ENCODE measurements around the gene CMTM6. TPM values are rescaled to one million over a fixed set of nuclear protein-coding genes. Genes with fewer than 3 reads are reported as not detected.
"Not testable (repeated sequence)": the region's sequence is repeated elsewhere in the genome, so short reads cannot be mapped to it uniquely, and the experiment has no call there.

The CMTM6 gene
- total RNA-seq, 1 experiment from 2014 or later, result 27.2 TPM

DNA sequence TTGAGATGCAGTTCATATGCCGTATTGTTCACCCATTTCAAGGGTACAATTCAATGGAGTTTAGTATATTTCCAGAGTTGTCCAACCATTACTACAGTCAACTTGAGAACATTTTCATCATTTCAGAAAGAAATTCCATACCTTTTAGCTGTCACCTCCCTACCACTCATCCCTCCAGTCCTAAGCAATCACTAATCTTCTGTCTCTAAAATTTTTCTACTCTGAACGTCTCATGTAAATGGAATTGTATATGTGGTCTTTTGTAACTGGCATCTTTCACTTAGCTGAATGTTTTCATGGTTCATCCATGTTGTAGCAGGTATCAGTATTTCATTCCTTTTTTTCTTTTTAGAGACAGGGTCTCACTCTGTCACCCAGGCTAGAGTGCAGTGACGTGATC lies 59.9 kb downstream of the CMTM6 start:
- Mint-ChIP-seq H3K9me3 (ENCODE audit: unreplicated experiment) (peaks cover 10% of the 10 kb centered on the region), H3K4me1 (ENCODE audit: insufficient read depth, unreplicated experiment) (peaks cover 5% of the 10 kb centered on the region), H3K4me3 (ENCODE audit: unreplicated experiment) (no peak overlapping the region), H3K36me3 (ENCODE audit: insufficient read depth, unreplicated experiment) (peaks cover 15% of the 10 kb centered on the region), H3K27ac (ENCODE audit: low read depth, unreplicated experiment) (no peak overlapping the region), H3K27me3 (ENCODE audit: insufficient read depth, unreplicated experiment) (no peaks in the 10 kb centered on the region)
- no peak for DNase-seq (ENCODE audit: unreplicated experiment)
- intact Hi-C loops (cut with micrococcal nuclease), result no loop called here
- ChIA-PET CTCF (interaction anchor here (0.7 to 1.5 kb wide), 2 partner anchors 11 to 68 kb away, joined by 3 to 6 read pairs; no protein-coding TSS in a partner anchor), POLR2A (interaction anchor here (0.6 kb wide), 2 partner anchors 85 to 96 kb away, joined by 3 read pairs; no protein-coding TSS in a partner anchor)
- BruUV-seq (replicated peaks), result no TSS peak
- TF ChIP-seq, protein P1, sequence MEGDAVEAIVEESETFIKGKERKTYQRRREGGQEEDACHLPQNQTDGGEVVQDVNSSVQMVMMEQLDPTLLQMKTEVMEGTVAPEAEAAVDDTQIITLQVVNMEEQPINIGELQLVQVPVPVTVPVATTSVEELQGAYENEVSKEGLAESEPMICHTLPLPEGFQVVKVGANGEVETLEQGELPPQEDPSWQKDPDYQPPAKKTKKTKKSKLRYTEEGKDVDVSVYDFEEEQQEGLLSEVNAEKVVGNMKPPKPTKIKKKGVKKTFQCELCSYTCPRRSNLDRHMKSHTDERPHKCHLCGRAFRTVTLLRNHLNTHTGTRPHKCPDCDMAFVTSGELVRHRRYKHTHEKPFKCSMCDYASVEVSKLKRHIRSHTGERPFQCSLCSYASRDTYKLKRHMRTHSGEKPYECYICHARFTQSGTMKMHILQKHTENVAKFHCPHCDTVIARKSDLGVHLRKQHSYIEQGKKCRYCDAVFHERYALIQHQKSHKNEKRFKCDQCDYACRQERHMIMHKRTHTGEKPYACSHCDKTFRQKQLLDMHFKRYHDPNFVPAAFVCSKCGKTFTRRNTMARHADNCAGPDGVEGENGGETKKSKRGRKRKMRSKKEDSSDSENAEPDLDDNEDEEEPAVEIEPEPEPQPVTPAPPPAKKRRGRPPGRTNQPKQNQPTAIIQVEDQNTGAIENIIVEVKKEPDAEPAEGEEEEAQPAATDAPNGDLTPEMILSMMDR (IDR thresholded peaks at IDR 0.05; ENCODE audit: unreplicated experiment), result no peak

- no peaks in the 10 kb centered on the region for H3K27me3 Mint-ChIP-seq (ENCODE audit: insufficient read depth, unreplicated experiment)
- peak; percentile 52 for DNase-seq (ENCODE audit: unreplicated experiment)
- no peak overlapping the region for H3K4me3 Mint-ChIP-seq (ENCODE audit: unreplicated experiment)
- peaks cover 5% of the 10 kb centered on the region for H3K4me1 Mint-ChIP-seq (ENCODE audit: insufficient read depth, unreplicated experiment)
- CTCF ChIA-PET, result interaction anchor here (0.6 to 2.0 kb wide), 5 partner anchors 13 to 132 kb away, joined by 3 to 9 read pairs (median 8); no protein-coding TSS in a partner anchor
- H3K9me3 Mint-ChIP-seq (ENCODE audit: unreplicated experiment), result no peaks in the 10 kb centered on the region
- H3K36me3 Mint-ChIP-seq (ENCODE audit: insufficient read depth, unreplicated experiment), result no peaks in the 10 kb centered on the region
- POLR2A ChIA-PET, result interaction anchor here (0.6 to 1.6 kb wide), 6 partner anchors 14 to 909 kb away, joined by 3 to 5 read pairs (median 3); partner anchors contain the start of gene CMTM7
- H3K27ac Mint-ChIP-seq (ENCODE audit: low read depth, unreplicated experiment), result peak overlapping the region; percentile 46
- intact Hi-C loops (cut with micrococcal nuclease), result no loop called here
- BruUV-seq (replicated peaks), result no TSS peak
- TF ChIP-seq, protein P1 (IDR thresholded peaks at IDR 0.05; ENCODE audit: unreplicated experiment), result no peak
These were observed 61.9 kb downstream of the CMTM6 start for GRCh38 chr3:32440611-32441350.

DNA sequence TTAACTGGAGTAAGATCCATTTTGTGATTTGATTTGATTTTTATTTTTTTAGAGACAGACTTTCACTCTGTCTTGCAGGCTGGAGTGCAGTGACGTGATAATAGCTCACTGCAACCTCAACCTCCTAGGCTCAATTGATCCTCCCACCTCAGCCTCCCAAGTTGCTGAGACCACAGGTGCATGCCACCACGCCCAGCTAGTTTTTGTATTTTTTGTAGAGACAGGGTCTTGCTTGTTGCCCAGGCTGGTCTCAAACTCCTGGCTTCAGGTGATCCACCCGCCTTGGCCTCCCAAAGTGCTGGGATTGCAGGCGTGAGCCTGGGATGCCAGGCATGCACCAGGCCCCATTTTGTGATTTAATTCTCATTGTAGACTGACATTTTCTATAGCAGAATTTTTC lies 63.2 kb downstream of the CMTM6 start:
- H3K4me3 Mint-ChIP-seq (ENCODE audit: unreplicated experiment); H3K4me1 Mint-ChIP-seq (ENCODE audit: insufficient read depth, unreplicated experiment); H3K27ac Mint-ChIP-seq (ENCODE audit: low read depth, unreplicated experiment); H3K27me3 Mint-ChIP-seq (ENCODE audit: insufficient read depth, unreplicated experiment); H3K9me3 Mint-ChIP-seq (ENCODE audit: unreplicated experiment); intact Hi-C loops (cut with micrococcal nuclease); H3K36me3 Mint-ChIP-seq (ENCODE audit: insufficient read depth, unreplicated experiment); BruUV-seq (replicated peaks); DNase-seq (ENCODE audit: unreplicated experiment): not testable (repeated sequence)
- CTCF ChIA-PET, result interaction anchor here (0.8 to 1.7 kb wide), 4 partner anchors 12 to 55 kb away, joined by 3 to 9 read pairs (median 4); no protein-coding TSS in a partner anchor
- POLR2A ChIA-PET, result interaction anchor here (1.3 kb wide), 1 partner anchor 109 kb away, joined by 3 read pairs; no protein-coding TSS in a partner anchor

DNA sequence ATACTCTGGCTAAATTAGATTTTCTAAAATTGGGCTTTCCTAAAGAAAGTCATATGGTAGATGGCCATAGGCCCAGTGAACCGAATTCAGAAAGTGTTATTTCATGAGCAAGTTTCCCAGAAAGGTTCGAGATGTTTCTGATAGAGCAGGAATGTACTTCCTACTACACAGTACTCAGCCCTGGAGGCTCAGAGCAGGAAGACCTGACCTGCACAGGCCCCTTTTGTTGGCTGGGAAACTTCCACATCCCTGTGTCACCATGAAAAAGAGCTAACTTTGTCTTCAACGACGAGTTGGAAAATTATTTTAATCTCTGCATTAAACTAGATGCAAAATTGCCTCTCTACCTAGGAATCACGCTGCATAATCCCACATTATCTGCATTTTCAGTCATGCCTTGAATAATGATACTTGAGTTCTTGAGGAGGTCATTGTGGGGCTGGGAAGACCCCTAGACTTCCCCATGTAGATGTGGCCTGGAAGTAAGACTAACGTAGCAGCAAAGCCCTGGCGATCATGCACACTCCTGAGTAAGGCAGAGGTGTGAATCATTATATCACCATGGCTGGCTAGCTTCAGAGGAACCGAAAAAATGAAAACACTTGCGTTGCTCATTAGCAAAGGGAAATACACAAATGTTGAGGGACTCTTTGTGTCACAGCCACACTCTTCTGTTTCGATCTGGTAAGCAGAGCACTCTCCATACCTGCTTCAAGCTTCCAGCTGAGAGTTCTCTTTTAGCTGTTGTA lies 63.9 kb downstream of the CMTM6 start:
- H3K9me3 Mint-ChIP-seq (ENCODE audit: unreplicated experiment), result no peaks in the 10 kb centered on the region
- no peaks in the 10 kb centered on the region for H3K36me3 Mint-ChIP-seq (ENCODE audit: insufficient read depth, unreplicated experiment)
- no peak overlapping the region for H3K4me3 Mint-ChIP-seq (ENCODE audit: unreplicated experiment)
- ChIA-PET CTCF (interaction anchor here (0.8 to 2.8 kb wide), 5 partner anchors 11 to 54 kb away, joined by 3 to 9 read pairs (median 4); no protein-coding TSS in a partner anchor), POLR2A (interaction anchor here (0.6 to 1.3 kb wide), 3 partner anchors 14 to 806 kb away, joined by 3 to 4 read pairs (median 4); no protein-coding TSS in a partner anchor)
- BruUV-seq (replicated peaks), result no TSS peak
- no peak for DNase-seq (ENCODE audit: unreplicated experiment)
- TF ChIP-seq, protein P1 (IDR thresholded peaks at IDR 0.05; ENCODE audit: unreplicated experiment), result no peak
- no peak overlapping the region for H3K27ac Mint-ChIP-seq (ENCODE audit: low read depth, unreplicated experiment)
- H3K4me1 Mint-ChIP-seq (ENCODE audit: insufficient read depth, unreplicated experiment), result peaks cover 5% of the 10 kb centered on the region
- no peaks in the 10 kb centered on the region for H3K27me3 Mint-ChIP-seq (ENCODE audit: insufficient read depth, unreplicated experiment)
- intact Hi-C loops (cut with micrococcal nuclease), result no loop called here

All from MCF 10A (cell line).